Natural killer cell (primary cell): ENCODE results near the gene OR4D1. TPM values are rescaled to one million over a fixed set of nuclear protein-coding genes. Genes with fewer than 3 reads are reported as not detected.

ENCODE experiments used
- ATAC-seq, 3 donors: fragments of 150-1000 bp in 2 of 3; fragments of 200-7000 bp in 1 of 3; cut with Tn5 transposase; 1 replicate in 1 of 3; 2 replicates in 2 of 3; pipeline ENCODE4 v1.10.0; 2021; ENCODE audit warnings: mild to moderate bottlenecking in 2 of 3, moderate library complexity in 2 of 3
- DNase-seq, 2 donors: peaks; one replicate each; pipeline versions ENCODE4 v3.0.0 to v3.0.0-alpha.2; 2013 to 2021; ENCODE audit warnings: mixed read lengths in 1 of 2
- H3K27ac ChIP-seq: one replicate; pipeline ENCODE4 v1.5.1; 2013; ENCODE audit warnings: mild to moderate bottlenecking, low read length
- H3K27me3 ChIP-seq: one replicate; pipeline ENCODE4 v1.6.1; 2013; ENCODE audit warnings: low read length; ENCODE audit not compliant: control insufficient read depth, insufficient read depth
- H3K36me3 ChIP-seq: one replicate; pipeline ENCODE4 v1.6.1; 2013; ENCODE audit warnings: low read length; ENCODE audit not compliant: control insufficient read depth, insufficient read depth
- H3K4me1 ChIP-seq: one replicate; pipeline ENCODE4 v1.6.1; 2013; ENCODE audit warnings: low read length; ENCODE audit not compliant: control insufficient read depth, insufficient read depth
- H3K4me3 ChIP-seq: one replicate; pipeline ENCODE4 v1.5.1; 2013; ENCODE audit warnings: low read length
- H3K9me3 ChIP-seq: one replicate; pipeline ENCODE4 v1.6.1; 2013; ENCODE audit warnings: low read length; ENCODE audit not compliant: control insufficient read depth, insufficient read depth
- H3K27ac Mint-ChIP-seq, 2 donors: one replicate each; pipeline ENCODE4 v1.8.0; 2022; ENCODE audit warnings: mild to moderate bottlenecking in 2 of 2, mixed read lengths in 2 of 2, moderate library complexity in 1 of 2
- H3K27me3 Mint-ChIP-seq, 2 donors: one replicate each; pipeline ENCODE4 v1.8.0; 2022; ENCODE audit warnings: low read depth in 2 of 2, mixed read lengths in 2 of 2
- H3K36me3 Mint-ChIP-seq: one replicate; pipeline ENCODE4 v1.8.0; 2022; ENCODE audit warnings: mixed read lengths
- H3K4me1 Mint-ChIP-seq, 2 donors: one replicate each; pipeline ENCODE4 v1.8.0; 2022; ENCODE audit warnings: mixed read lengths in 2 of 2
- H3K4me3 Mint-ChIP-seq: one replicate; pipeline ENCODE4 v1.8.0; 2022; ENCODE audit warnings: mild to moderate bottlenecking, moderate library complexity, mixed read lengths
- H3K9me3 Mint-ChIP-seq, 2 donors: one replicate each; pipeline ENCODE4 v1.8.0; 2022; ENCODE audit warnings: mixed read lengths in 2 of 2
- WGBS: methylation state at CpG from one replicate; pipeline ENCODE4 v1.1.7; 2013; ENCODE audit warnings: missing lambda C conversion rate; ENCODE audit not compliant: insufficient coverage; 5-methylcytosine and 5-hydroxymethylcytosine counted together
- intact Hi-C: fragments of 100-400 bp; cut with micrococcal nuclease; formaldehyde crosslinking; loops from one replicate; pipeline ENCODE4 v1.14.2; 2022
- total RNA-seq, 4 donors: library from RNA; stranded (reverse); fragments of 120-200 nt in 1 of 4; gene quantifications; one replicate each; pipeline versions ENCODE4 v1.2.3 to v1.2.4, GENCODE V29; 2013 to 2022
- TF ChIP-seq, protein P1 (sequence below): fragments of 200-600 bp; IDR thresholded peaks from one replicate; pipeline ENCODE4 v1.8.0; 2022; ENCODE audit warnings: antibody characterized with exemption

Gene OR4D1
- total RNA-seq, 3 donors from 2014 or later (not counting 1 experiment from before 2014, with no cell fraction given): 1.0 to 1.6 (median 1.2) TPM

DNA sequence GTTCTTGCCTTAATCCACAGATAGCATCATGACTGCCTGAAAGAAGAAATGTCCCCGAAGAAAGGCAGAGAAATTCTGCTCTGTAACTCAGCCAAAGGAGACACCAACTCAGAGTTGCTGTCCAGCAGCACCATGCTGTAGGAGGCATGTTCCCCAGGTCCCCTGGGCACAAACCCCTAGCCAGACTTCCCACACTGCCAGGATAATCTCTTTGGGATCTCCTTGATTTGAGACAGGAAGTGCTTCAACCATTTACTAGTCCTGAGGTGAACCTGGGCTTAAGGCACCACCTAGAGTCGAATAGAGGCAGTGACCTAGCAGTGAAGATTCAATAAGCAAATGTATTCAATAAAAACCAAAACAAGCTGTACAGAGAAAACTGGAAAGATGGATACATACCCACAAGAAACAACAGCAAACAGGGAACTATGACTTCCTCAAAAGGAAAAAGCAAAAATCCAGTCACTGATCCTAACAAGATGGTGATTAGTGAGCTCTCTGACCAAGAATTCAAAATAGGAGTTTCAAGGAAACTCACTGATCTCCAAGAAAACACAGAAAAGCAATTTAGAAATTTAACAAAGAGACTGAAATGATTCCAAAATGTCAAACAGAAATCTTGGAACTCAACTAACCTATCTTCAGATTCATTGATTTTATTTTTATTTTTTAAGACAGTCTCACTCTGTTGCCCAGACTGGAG lies 24.3 kb downstream of the OR4D1 start:
- H3K27ac Mint-ChIP-seq: peak overlapping the region; percentile 81 to 85
- H3K27me3 Mint-ChIP-seq: peaks cover 4 to 18% of the 10 kb centered on the region in 2 donors
- H3K36me3 Mint-ChIP-seq: no peaks in the 10 kb centered on the region
- intact Hi-C loops: loop anchor here (1.0 kb wide), 2 partner anchors 50 to 165 kb away; partner anchors contain the start of gene SRSF1
- TF ChIP-seq, protein P1, sequence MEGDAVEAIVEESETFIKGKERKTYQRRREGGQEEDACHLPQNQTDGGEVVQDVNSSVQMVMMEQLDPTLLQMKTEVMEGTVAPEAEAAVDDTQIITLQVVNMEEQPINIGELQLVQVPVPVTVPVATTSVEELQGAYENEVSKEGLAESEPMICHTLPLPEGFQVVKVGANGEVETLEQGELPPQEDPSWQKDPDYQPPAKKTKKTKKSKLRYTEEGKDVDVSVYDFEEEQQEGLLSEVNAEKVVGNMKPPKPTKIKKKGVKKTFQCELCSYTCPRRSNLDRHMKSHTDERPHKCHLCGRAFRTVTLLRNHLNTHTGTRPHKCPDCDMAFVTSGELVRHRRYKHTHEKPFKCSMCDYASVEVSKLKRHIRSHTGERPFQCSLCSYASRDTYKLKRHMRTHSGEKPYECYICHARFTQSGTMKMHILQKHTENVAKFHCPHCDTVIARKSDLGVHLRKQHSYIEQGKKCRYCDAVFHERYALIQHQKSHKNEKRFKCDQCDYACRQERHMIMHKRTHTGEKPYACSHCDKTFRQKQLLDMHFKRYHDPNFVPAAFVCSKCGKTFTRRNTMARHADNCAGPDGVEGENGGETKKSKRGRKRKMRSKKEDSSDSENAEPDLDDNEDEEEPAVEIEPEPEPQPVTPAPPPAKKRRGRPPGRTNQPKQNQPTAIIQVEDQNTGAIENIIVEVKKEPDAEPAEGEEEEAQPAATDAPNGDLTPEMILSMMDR: peak; percentile 67
- H3K27me3 ChIP-seq: no peaks in the 10 kb centered on the region
- H3K9me3 Mint-ChIP-seq: no peaks in the 10 kb centered on the region
- ATAC-seq: peak; percentile 76 to 87 (median 86)
- H3K9me3 ChIP-seq: no peaks in the 10 kb centered on the region
- no peak overlapping the region for H3K4me3 ChIP-seq
- WGBS: 46% methylated on average over 2 of the region's 2 CpGs
- H3K4me3 Mint-ChIP-seq: peak overlapping the region; percentile 35
- peaks cover 30% of the 10 kb centered on the region for H3K4me1 ChIP-seq
- peak in 1 of 2 donors; percentile 82 for DNase-seq
- no peaks in the 10 kb centered on the region for H3K36me3 ChIP-seq
- peaks cover 36 to 41% of the 10 kb centered on the region in 2 donors for H3K4me1 Mint-ChIP-seq
- H3K27ac ChIP-seq: no peak overlapping the region

DNA sequence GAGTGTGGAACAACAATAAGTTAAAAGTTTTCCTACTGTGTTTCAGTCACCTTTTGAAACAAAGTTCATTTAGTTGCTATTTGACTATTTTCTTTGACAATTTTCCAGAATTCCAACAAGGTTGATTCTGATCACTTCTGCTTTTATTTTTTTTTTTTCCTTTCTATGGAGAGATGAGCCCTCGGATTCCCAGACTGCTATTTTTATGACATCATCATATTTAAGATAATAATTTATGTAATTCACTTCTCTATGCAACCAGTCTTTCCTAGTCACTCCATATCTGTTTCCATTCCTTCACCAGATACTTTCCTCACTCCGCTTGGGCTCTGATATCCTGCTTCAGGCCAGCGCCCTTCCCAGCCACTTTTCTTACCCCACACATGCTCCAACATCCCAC lies 26.7 kb downstream of the OR4D1 start:
- Mint-ChIP-seq H3K9me3 (no peaks in the 10 kb centered on the region), H3K27me3 (peaks cover 4 to 18% of the 10 kb centered on the region in 2 donors), H3K4me1 (peaks cover 27 to 29% of the 10 kb centered on the region in 2 donors), H3K4me3 (no peak overlapping the region), H3K27ac (no peak overlapping the region), H3K36me3 (no peaks in the 10 kb centered on the region)
- DNase-seq (no peak), ATAC-seq (no peak)
- H3K27me3 ChIP-seq: no peaks in the 10 kb centered on the region
- WGBS: 69% methylated on average over 2 of the region's 3 CpGs
- H3K36me3 ChIP-seq: no peaks in the 10 kb centered on the region
- H3K4me3 ChIP-seq: no peak overlapping the region
- no peak overlapping the region for H3K27ac ChIP-seq
- no peaks in the 10 kb centered on the region for H3K9me3 ChIP-seq
- TF ChIP-seq, protein P1: no peak
- peaks cover 20% of the 10 kb centered on the region for H3K4me1 ChIP-seq
- intact Hi-C loops: no loop called here

DNA sequence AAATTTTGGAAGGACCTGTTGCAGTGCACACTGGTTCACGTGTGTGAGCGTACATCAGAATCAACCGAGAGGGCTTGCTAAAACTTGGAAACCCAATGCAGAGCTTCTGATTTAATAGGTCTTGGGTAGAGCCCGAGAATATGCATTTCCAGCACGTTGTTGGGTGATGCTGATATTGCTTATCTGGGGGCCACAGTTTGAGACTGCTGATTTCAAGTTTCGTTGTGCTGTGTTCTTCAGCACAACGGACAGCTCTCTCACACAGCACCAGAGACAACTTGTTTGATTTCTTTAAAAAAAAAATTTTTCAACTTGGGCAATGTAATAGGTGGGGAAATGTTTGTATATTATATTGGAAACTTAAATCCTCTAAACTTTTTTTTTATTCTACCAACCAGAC lies 28.0 kb downstream of the OR4D1 start:
- Mint-ChIP-seq H3K36me3 (no peaks in the 10 kb centered on the region), H3K27ac (no peak overlapping the region), H3K27me3 (peaks cover 6 to 18% of the 10 kb centered on the region in 2 donors), H3K9me3 (no peaks in the 10 kb centered on the region), H3K4me1 (peaks cover 15% of the 10 kb centered on the region in 2 donors), H3K4me3 (no peak overlapping the region)
- no peaks in the 10 kb centered on the region for H3K27me3 ChIP-seq
- ATAC-seq (no peak), DNase-seq (peak in 1 of 2 donors; percentile 40)
- H3K27ac ChIP-seq: no peak overlapping the region
- peaks cover 10% of the 10 kb centered on the region for H3K4me1 ChIP-seq
- H3K9me3 ChIP-seq: no peaks in the 10 kb centered on the region
- TF ChIP-seq, protein P1: no peak
- intact Hi-C loops: no loop called here
- no peak overlapping the region for H3K4me3 ChIP-seq
- H3K36me3 ChIP-seq: no peaks in the 10 kb centered on the region
- 39% methylated on average over 7 of the region's 7 CpGs for WGBS
